Neuron (in vitro differentiated cells): ENCODE data around the gene PHETA2.
"Not testable (repeated sequence)": the region's sequence is repeated elsewhere in the genome, so short reads cannot be mapped to it uniquely, and the experiment has no call there.

ENCODE experiments used
- H2AFZ ChIP-seq: one replicate; pipeline ENCODE4 v1.6.1; 2013; ENCODE audit warnings: low read depth, mild to moderate bottlenecking, inconsistent platforms, low read length, moderate library complexity
- H3K27me3 ChIP-seq: one replicate; pipeline ENCODE4 v1.6.1; 2013; ENCODE audit warnings: low read length; ENCODE audit not compliant: insufficient read depth
- H3K36me3 ChIP-seq: one replicate; pipeline ENCODE4 v1.6.1; 2013; ENCODE audit warnings: low read length; ENCODE audit not compliant: insufficient read depth
- H3K4me1 ChIP-seq: one replicate; pipeline ENCODE4 v1.6.1; 2013; ENCODE audit warnings: low read length; ENCODE audit not compliant: insufficient read depth
- H3K4me3 ChIP-seq: 2 replicates; pipeline ENCODE4 v1.5.1; 2013; ENCODE audit warnings: mild to moderate bottlenecking, low read length, moderate library complexity
- H3K9me3 ChIP-seq: one replicate; pipeline ENCODE4 v1.6.1; 2013; ENCODE audit warnings: low read length

PHETA2 gene

GRCh38 chr22:42062506-42063170 is 11.4 kb upstream of the PHETA2 start:
- Histone ChIP-seq H3K9me3 (peaks cover 13% of the 10 kb centered on the region), H3K27me3 (no peaks in the 10 kb centered on the region), H3K4me3 (no peak overlapping the region), H2AFZ (no peak overlapping the region), H3K36me3 (peaks cover 34% of the 10 kb centered on the region), H3K4me1 (peaks cover 10% of the 10 kb centered on the region)

- no peaks in the 10 kb centered on the region for H3K27me3 ChIP-seq
- no peak overlapping the region for H3K4me3 ChIP-seq
- H2AFZ ChIP-seq: no peak overlapping the region
- peaks cover 10% of the 10 kb centered on the region for H3K4me1 ChIP-seq
- H3K9me3 ChIP-seq: peaks cover 6% of the 10 kb centered on the region
- H3K36me3 ChIP-seq: peaks cover 35% of the 10 kb centered on the region
Observed at GRCh38 chr22:42064629-42065028, 9.4 kb upstream of the PHETA2 start.

- Histone ChIP-seq H3K4me1 (peaks cover 17% of the 10 kb centered on the region), H2AFZ (no peak overlapping the region), H3K9me3 (no peaks in the 10 kb centered on the region), H3K36me3 (peaks cover 26% of the 10 kb centered on the region), H3K4me3 (no peak overlapping the region), H3K27me3 (no peaks in the 10 kb centered on the region)
Observed at GRCh38 chr22:42065438-42066125, 8.5 kb upstream of the PHETA2 start.

GRCh38 chr22:42066126-42066761 is 7.8 kb upstream of the PHETA2 start:
- Histone ChIP-seq H3K9me3 (no peaks in the 10 kb centered on the region), H3K36me3 (peaks cover 21% of the 10 kb centered on the region), H3K4me1 (peaks cover 17% of the 10 kb centered on the region), H2AFZ (no peak overlapping the region), H3K4me3 (no peak overlapping the region), H3K27me3 (no peaks in the 10 kb centered on the region)

- H3K36me3 ChIP-seq: peaks cover 18% of the 10 kb centered on the region
- no peak overlapping the region for H2AFZ ChIP-seq
- no peak overlapping the region for H3K4me3 ChIP-seq
- H3K9me3 ChIP-seq: no peaks in the 10 kb centered on the region
- H3K4me1 ChIP-seq: peaks cover 17% of the 10 kb centered on the region
- H3K27me3 ChIP-seq: no peaks in the 10 kb centered on the region
Observed at GRCh38 chr22:42066937-42067336, 7.1 kb upstream of the PHETA2 start.

- H3K36me3 ChIP-seq: peaks cover 18% of the 10 kb centered on the region
- H3K27me3 ChIP-seq: no peaks in the 10 kb centered on the region
- peaks cover 17% of the 10 kb centered on the region for H3K4me1 ChIP-seq
- no peaks in the 10 kb centered on the region for H3K9me3 ChIP-seq
- H3K4me3 ChIP-seq: no peak overlapping the region
- H2AFZ ChIP-seq: no peak overlapping the region
Observed at GRCh38 chr22:42067671-42068251, 6.3 kb upstream of the PHETA2 start.

- H3K4me3 ChIP-seq: no peak overlapping the region
- peaks cover 18% of the 10 kb centered on the region for H3K36me3 ChIP-seq
- no peak overlapping the region for H2AFZ ChIP-seq
- H3K4me1 ChIP-seq: peaks cover 17% of the 10 kb centered on the region
- no peaks in the 10 kb centered on the region for H3K27me3 ChIP-seq
- H3K9me3 ChIP-seq: no peaks in the 10 kb centered on the region
Observed at GRCh38 chr22:42068291-42068690, 5.8 kb upstream of the PHETA2 start.

GRCh38 chr22:42069801-42070516 is 4.1 kb upstream of the PHETA2 start:
- Histone ChIP-seq H2AFZ (peak overlapping the region; percentile 55), H3K4me1 (peaks cover 16% of the 10 kb centered on the region), H3K27me3 (no peaks in the 10 kb centered on the region), H3K9me3 (no peaks in the 10 kb centered on the region), H3K36me3 (peaks cover 18% of the 10 kb centered on the region), H3K4me3 (peak overlapping the region; percentile 61)

- H3K9me3 ChIP-seq: no peaks in the 10 kb centered on the region
- H2AFZ ChIP-seq: peak within 1 kb of the TSS; percentile 55
- peaks cover 8% of the 10 kb centered on the region for H3K4me1 ChIP-seq
- peaks cover 18% of the 10 kb centered on the region for H3K36me3 ChIP-seq
- H3K27me3 ChIP-seq: no peaks in the 10 kb centered on the region
- H3K4me3 ChIP-seq: peak within 1 kb of the TSS; percentile 61
Observed at GRCh38 chr22:42070517-42071422, 3.3 kb upstream of the PHETA2 start, which contains the start of gene NAGA. TSS of gene NAGA (minus strand) at chr22:42070812. CDS start at chr22:42070297, 515 bp downstream.

GRCh38 chr22:42071508-42071907 is 2.5 kb upstream of the PHETA2 start:
- H3K4me1 ChIP-seq, H3K9me3 ChIP-seq, H3K27me3 ChIP-seq: not testable (repeated sequence)
- peaks cover 16% of the 10 kb centered on the region for H3K36me3 ChIP-seq
- peak overlapping the region; percentile 61 for H3K4me3 ChIP-seq
- H2AFZ ChIP-seq: peak overlapping the region; percentile 55

GRCh38 chr22:42072606-42073330 is 1.3 kb upstream of the PHETA2 start:
- peaks cover 8% of the 10 kb centered on the region for H3K4me1 ChIP-seq
- no peaks in the 10 kb centered on the region for H3K27me3 ChIP-seq
- no peak overlapping the region for H3K4me3 ChIP-seq
- H2AFZ ChIP-seq: no peak overlapping the region
- peaks cover 6% of the 10 kb centered on the region for H3K36me3 ChIP-seq
- H3K9me3 ChIP-seq: no peaks in the 10 kb centered on the region
